Measurements from ENCODE around the gene AFF3. TPM values are rescaled to one million over a fixed set of nuclear protein-coding genes. Genes with fewer than 3 reads are reported as not detected.

The AFF3 gene
- total RNA-seq, 1 experiment from 2014 or later: 0.42 TPM

DNA sequence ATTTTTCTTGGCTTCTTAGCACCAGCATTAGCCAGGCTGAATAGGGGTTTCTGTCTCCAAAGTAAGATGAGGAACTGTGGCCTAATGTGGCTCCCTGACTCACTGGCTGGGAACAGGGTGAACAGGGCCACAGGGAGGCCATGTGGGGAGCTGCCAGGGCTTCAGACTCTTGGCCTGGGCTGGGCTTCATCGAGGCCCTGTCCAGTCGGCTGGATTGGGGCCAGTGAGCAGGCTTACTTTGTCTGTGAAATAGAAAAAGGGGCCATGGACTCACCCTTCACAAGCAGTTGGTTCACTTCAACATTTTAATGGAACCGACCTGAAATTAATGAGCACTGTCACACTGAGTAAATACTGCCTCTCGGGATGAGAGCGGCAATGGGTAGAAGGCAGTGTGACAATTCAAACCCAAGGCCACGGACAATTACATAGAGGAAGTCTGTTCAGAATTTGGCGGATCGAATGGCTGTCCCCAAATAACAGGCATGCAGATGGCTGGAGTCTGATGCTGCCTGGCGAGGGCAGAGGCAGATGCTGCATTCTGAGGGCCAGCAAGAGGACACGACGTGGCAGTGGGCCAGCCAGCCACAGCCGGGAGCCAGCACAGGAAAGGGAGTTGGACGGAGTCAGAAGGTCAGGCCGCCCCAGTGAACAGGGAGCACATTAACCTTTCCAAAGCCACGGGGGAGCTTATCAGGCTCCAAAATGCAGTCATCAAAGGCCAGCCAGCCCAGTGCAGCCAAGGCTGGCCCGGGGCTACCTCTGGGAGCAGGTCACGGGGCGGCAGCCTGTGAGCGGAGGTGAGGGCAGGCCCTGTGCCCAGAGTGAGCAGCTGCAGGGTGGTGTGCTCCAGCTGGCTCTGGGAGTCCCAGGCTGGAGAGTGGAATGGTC is 506.0 kb downstream of the AFF3 start:
- CTCF ChIA-PET: no interaction called here
- Mint-ChIP-seq H3K27ac (ENCODE audit: low read depth, unreplicated experiment) (no peak overlapping the region), H3K4me3 (ENCODE audit: unreplicated experiment) (no peak overlapping the region), H3K36me3 (ENCODE audit: insufficient read depth, unreplicated experiment) (no peaks in the 10 kb centered on the region), H3K27me3 (ENCODE audit: insufficient read depth, unreplicated experiment) (no peaks in the 10 kb centered on the region), H3K4me1 (ENCODE audit: insufficient read depth, unreplicated experiment) (no peaks in the 10 kb centered on the region), H3K9me3 (ENCODE audit: unreplicated experiment) (no peaks in the 10 kb centered on the region)
- POLR2A ChIA-PET: no interaction called here
- no TSS peak for BruUV-seq (replicated peaks)
- intact Hi-C loops (cut with micrococcal nuclease): no loop called here
- TF ChIP-seq, protein P1, sequence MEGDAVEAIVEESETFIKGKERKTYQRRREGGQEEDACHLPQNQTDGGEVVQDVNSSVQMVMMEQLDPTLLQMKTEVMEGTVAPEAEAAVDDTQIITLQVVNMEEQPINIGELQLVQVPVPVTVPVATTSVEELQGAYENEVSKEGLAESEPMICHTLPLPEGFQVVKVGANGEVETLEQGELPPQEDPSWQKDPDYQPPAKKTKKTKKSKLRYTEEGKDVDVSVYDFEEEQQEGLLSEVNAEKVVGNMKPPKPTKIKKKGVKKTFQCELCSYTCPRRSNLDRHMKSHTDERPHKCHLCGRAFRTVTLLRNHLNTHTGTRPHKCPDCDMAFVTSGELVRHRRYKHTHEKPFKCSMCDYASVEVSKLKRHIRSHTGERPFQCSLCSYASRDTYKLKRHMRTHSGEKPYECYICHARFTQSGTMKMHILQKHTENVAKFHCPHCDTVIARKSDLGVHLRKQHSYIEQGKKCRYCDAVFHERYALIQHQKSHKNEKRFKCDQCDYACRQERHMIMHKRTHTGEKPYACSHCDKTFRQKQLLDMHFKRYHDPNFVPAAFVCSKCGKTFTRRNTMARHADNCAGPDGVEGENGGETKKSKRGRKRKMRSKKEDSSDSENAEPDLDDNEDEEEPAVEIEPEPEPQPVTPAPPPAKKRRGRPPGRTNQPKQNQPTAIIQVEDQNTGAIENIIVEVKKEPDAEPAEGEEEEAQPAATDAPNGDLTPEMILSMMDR (IDR thresholded peaks at IDR 0.05; ENCODE audit: unreplicated experiment): no peak
- DNase-seq (ENCODE audit: unreplicated experiment): no peak

DNA sequence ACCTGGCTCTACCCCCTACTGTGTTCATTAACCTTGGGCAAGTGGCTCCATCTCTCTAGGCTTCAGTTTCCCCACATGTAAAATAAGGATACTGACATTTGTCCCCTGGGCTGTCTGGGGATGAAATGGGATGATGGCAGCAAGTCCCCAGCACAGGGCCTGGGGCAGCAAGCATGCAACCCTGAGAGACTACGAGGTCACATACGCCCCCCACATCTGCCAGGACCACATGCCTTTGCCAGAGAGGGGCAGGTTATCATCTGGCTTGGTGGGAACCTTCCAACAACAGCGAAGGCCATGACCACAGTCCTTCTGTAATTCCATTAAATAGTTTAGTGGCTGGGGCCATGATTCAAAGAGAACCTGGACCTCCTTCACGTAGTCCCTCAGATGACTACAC is 506.7 kb downstream of the AFF3 start:
- H3K4me3 Mint-ChIP-seq (ENCODE audit: unreplicated experiment): no peak overlapping the region
- no peaks in the 10 kb centered on the region for H3K4me1 Mint-ChIP-seq (ENCODE audit: insufficient read depth, unreplicated experiment)
- TF ChIP-seq, protein P1 (IDR thresholded peaks at IDR 0.05; ENCODE audit: unreplicated experiment): no peak
- no peak overlapping the region for H3K27ac Mint-ChIP-seq (ENCODE audit: low read depth, unreplicated experiment)
- intact Hi-C loops (cut with micrococcal nuclease): no loop called here
- CTCF ChIA-PET: no interaction called here
- POLR2A ChIA-PET: no interaction called here
- no peaks in the 10 kb centered on the region for H3K36me3 Mint-ChIP-seq (ENCODE audit: insufficient read depth, unreplicated experiment)
- H3K27me3 Mint-ChIP-seq (ENCODE audit: insufficient read depth, unreplicated experiment): no peaks in the 10 kb centered on the region
- DNase-seq (ENCODE audit: unreplicated experiment): no peak
- BruUV-seq (replicated peaks): no TSS peak
- peaks cover under 1% of the 10 kb centered on the region for H3K9me3 Mint-ChIP-seq (ENCODE audit: unreplicated experiment)

DNA sequence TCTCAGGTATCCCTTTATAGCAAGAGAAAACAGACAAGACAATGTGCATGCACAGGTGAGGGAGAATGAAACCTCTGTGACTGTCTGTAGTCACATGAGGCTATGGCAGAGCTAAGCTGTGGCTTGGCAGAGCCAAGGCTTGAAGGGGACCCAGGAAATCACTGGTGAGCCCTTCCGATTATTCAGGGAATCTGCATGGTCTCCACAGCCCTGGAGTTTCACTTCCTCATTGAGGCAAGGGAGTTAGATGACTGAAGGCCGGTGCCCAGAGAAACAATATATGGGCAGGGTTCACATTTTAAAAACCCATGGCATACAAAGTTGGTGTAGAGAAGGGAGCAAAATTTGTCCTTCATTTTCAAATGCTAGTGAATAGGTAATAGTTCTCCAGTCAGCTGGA is 508.2 kb downstream of the AFF3 start:
- Mint-ChIP-seq H3K27me3 (ENCODE audit: insufficient read depth, unreplicated experiment) (no peaks in the 10 kb centered on the region), H3K9me3 (ENCODE audit: unreplicated experiment) (peaks cover 9% of the 10 kb centered on the region), H3K36me3 (ENCODE audit: insufficient read depth, unreplicated experiment) (no peaks in the 10 kb centered on the region), H3K4me3 (ENCODE audit: unreplicated experiment) (no peak overlapping the region), H3K4me1 (ENCODE audit: insufficient read depth, unreplicated experiment) (no peaks in the 10 kb centered on the region), H3K27ac (ENCODE audit: low read depth, unreplicated experiment) (no peak overlapping the region)
- no TSS peak for BruUV-seq (replicated peaks)
- DNase-seq (ENCODE audit: unreplicated experiment): no peak
- intact Hi-C loops (cut with micrococcal nuclease): no loop called here
- ChIA-PET CTCF (no interaction called here), POLR2A (no interaction called here)
- TF ChIP-seq, protein P1 (IDR thresholded peaks at IDR 0.05; ENCODE audit: unreplicated experiment): no peak

DNA sequence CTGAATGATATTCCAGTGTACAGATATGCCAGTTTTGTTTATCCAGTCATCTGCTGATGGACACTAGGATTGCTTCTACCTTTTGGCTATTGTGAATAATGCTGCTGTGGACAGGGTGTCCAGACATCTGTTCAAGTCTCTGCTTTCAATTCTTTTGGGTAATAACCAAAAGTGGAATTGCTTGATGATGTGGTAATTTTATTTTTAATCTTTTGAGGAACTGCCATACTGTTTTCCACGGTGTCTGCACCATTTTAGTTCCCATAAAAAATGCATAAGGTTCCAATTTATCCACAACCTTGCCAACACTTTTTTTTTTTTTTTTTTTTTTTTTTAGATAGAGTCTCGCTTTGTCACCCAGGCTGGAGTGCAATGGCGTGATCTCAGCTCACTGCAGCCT is 510.7 kb downstream of the AFF3 start:
- Mint-ChIP-seq H3K4me3 (ENCODE audit: unreplicated experiment) (no peak overlapping the region), H3K27me3 (ENCODE audit: insufficient read depth, unreplicated experiment) (no peaks in the 10 kb centered on the region), H3K4me1 (ENCODE audit: insufficient read depth, unreplicated experiment) (no peaks in the 10 kb centered on the region), H3K9me3 (ENCODE audit: unreplicated experiment) (peaks cover 9% of the 10 kb centered on the region), H3K27ac (ENCODE audit: low read depth, unreplicated experiment) (no peak overlapping the region), H3K36me3 (ENCODE audit: insufficient read depth, unreplicated experiment) (no peaks in the 10 kb centered on the region)
- POLR2A ChIA-PET: no interaction called here
- no peak for DNase-seq (ENCODE audit: unreplicated experiment)
- BruUV-seq (replicated peaks): no TSS peak
- TF ChIP-seq, protein P1 (IDR thresholded peaks at IDR 0.05; ENCODE audit: unreplicated experiment): no peak
- CTCF ChIA-PET: interaction anchor here (0.6 kb wide), 1 partner anchor 952 kb away, joined by 3 read pairs; no protein-coding TSS in a partner anchor
- intact Hi-C loops (cut with micrococcal nuclease): no loop called here
